ENCODE data around the gene PDXDC1. TPM values are rescaled to one million over a fixed set of nuclear protein-coding genes. Genes with fewer than 3 reads are reported as not detected.
"Not testable (repeated sequence)": the region's sequence is repeated elsewhere in the genome, so short reads cannot be mapped to it uniquely, and the experiment has no call there.

The PDXDC1 gene
- total RNA-seq, result 10 to 100 TPM; 63.9 to 82.8 (median 74.2) TPM
- 10 to 100 TPM; 51.5 to 73.3 TPM for polyA plus RNA-seq

GRCh38 chr16:14974656-14975417, at the start of gene PDXDC1:
Gene PDXDC1 (plus strand): TSS chr16:14975026. CDS start chr16:14975200, 174 bp downstream.
- H3K27ac ChIP-seq, result peak within 1 kb of the TSS; percentile 93 to 98 (median 96)

GRCh38 chr16:14928064-14928714, 46.6 kb upstream of the PDXDC1 start:
- H3K27me3 ChIP-seq, result not testable (repeated sequence)

More at GRCh38 chr16:14974656-14975417, at the start of gene PDXDC1:
- intact Hi-C loops (cut with DNase I); H3K9me3 ChIP-seq; H3K36me3 ChIP-seq; H3K27me3 ChIP-seq; FAIRE-seq: not testable (repeated sequence)
- 1% methylated on average over 69 to 74 of the region's 74 CpGs for WGBS, 2 donors
- DNase-seq (peak; percentile 98 to 100 (median 99)), ATAC-seq (peak; percentile 91 to 96 (median 95))
- Histone ChIP-seq H3K4me3 (peak within 1 kb of the TSS; percentile 80 to 96 (median 88)), H3K4me1 (peaks cover 13 to 29% (median 17%) of the 10 kb centered on the region in 3 donors)

GRCh38 chr16:14929176-14929575, 45.6 kb upstream of the PDXDC1 start:
- H3K27me3 ChIP-seq; ATAC-seq; H3K9me3 ChIP-seq; H3K4me3 ChIP-seq; H3K27ac ChIP-seq; FAIRE-seq; H3K36me3 ChIP-seq; H3K4me1 ChIP-seq; intact Hi-C loops (cut with DNase I): not testable (repeated sequence)
- 83% methylated on average over 16 to 18 of the region's 26 CpGs for WGBS, 2 donors
- peak in 1 of 6 donors; percentile 38 for DNase-seq

More at GRCh38 chr16:14928064-14928714, 46.6 kb upstream of the PDXDC1 start:
- intact Hi-C loops (cut with DNase I); H3K27ac ChIP-seq; H3K4me1 ChIP-seq; H3K4me3 ChIP-seq; H3K36me3 ChIP-seq; FAIRE-seq; H3K9me3 ChIP-seq: not testable (repeated sequence)
- WGBS, 2 donors, result 70 to 76% methylated on average over 6 of the region's 31 CpGs
- peak; percentile 16 to 86 (median 26) for DNase-seq
- ATAC-seq, result peak in 3 of 4 donors; percentile 45 to 57 (median 54)

GRCh38 chr16:14930246-14930645, 44.6 kb upstream of the PDXDC1 start:
- 90 to 93% methylated on average over 8 to 10 of the region's 25 CpGs for WGBS, 2 donors
- not testable (repeated sequence) for ATAC-seq

GRCh38 chr16:14930971-14931370, 43.9 kb upstream of the PDXDC1 start:
- H3K27me3 ChIP-seq; H3K4me1 ChIP-seq; FAIRE-seq; ATAC-seq; H3K9me3 ChIP-seq; H3K4me3 ChIP-seq; H3K27ac ChIP-seq; intact Hi-C loops (cut with DNase I); H3K36me3 ChIP-seq: not testable (repeated sequence)
- 92 to 93% methylated on average over 8 of the region's 19 CpGs for WGBS, 2 donors
- peak in 1 of 6 donors; percentile 2 for DNase-seq

More at GRCh38 chr16:14930246-14930645, 44.6 kb upstream of the PDXDC1 start:
- intact Hi-C loops (cut with DNase I); H3K27me3 ChIP-seq; H3K4me1 ChIP-seq; H3K9me3 ChIP-seq; H3K27ac ChIP-seq; H3K36me3 ChIP-seq; FAIRE-seq; H3K4me3 ChIP-seq: not testable (repeated sequence)
- peak in 1 of 6 donors; percentile 3 for DNase-seq

GRCh38 chr16:14932581-14933375, 42.0 kb upstream of the PDXDC1 start:
- 92% methylated on average over 22 to 28 of the region's 47 CpGs for WGBS, 2 donors
- H3K27me3 ChIP-seq; H3K36me3 ChIP-seq; H3K9me3 ChIP-seq; H3K4me1 ChIP-seq; H3K27ac ChIP-seq; ATAC-seq; H3K4me3 ChIP-seq; intact Hi-C loops (cut with DNase I); FAIRE-seq: not testable (repeated sequence)
- DNase-seq, result peak in 2 of 6 donors; percentile 8 to 41

GRCh38 chr16:14937143-14937542, 37.7 kb upstream of the PDXDC1 start, which contains the start of gene NPIPA1:
Gene NPIPA1 (plus strand): TSS chr16:14937443. CDS start chr16:14937443, 0 bp downstream.
- H3K27me3 ChIP-seq; H3K27ac ChIP-seq; H3K9me3 ChIP-seq; DNase-seq; FAIRE-seq; H3K36me3 ChIP-seq; H3K4me3 ChIP-seq; ATAC-seq; H3K4me1 ChIP-seq; intact Hi-C loops (cut with DNase I): not testable (repeated sequence)
- WGBS, 2 donors, result no CpG with 5 or more reads among the region's 4 CpGs

GRCh38 chr16:14937994-14938393, 36.8 kb upstream of the PDXDC1 start:
- ATAC-seq; H3K27ac ChIP-seq; H3K27me3 ChIP-seq; FAIRE-seq; H3K9me3 ChIP-seq; H3K36me3 ChIP-seq; intact Hi-C loops (cut with DNase I); H3K4me1 ChIP-seq; H3K4me3 ChIP-seq: not testable (repeated sequence)
- DNase-seq, result peak in 2 of 6 donors; percentile 2 to 38
- 51 to 77% methylated on average over 6 of the region's 9 CpGs for WGBS, 2 donors

- WGBS, 2 donors, result 74 to 81% methylated on average over 3 of the region's 3 CpGs
- DNase-seq; FAIRE-seq; H3K4me1 ChIP-seq; H3K4me3 ChIP-seq; ATAC-seq; intact Hi-C loops (cut with DNase I); H3K27me3 ChIP-seq; H3K27ac ChIP-seq; H3K36me3 ChIP-seq; H3K9me3 ChIP-seq: not testable (repeated sequence)
These were observed 32.1 kb upstream of the PDXDC1 start for GRCh38 chr16:14942686-14943085.
